Ureter (tissue), 1 donor: ENCODE results near the gene PARVB. TPM values are rescaled to one million over a fixed set of nuclear protein-coding genes. Genes with fewer than 3 reads are reported as not detected.

Experiments
- DNase-seq: peaks from one replicate; pipeline ENCODE4 v3.0.0-alpha.2; 2020; ENCODE audit warnings: low spot score
- total RNA-seq: library from RNA; stranded (reverse); gene quantifications from one replicate; pipeline ENCODE4 v1.2.4, GENCODE V29; 2023
- donor health status: DM: yes; HTN: yes; CAD: no.

Gene PARVB
- total RNA-seq, 1 donor from 2014 or later: 24.4 TPM

DNA sequence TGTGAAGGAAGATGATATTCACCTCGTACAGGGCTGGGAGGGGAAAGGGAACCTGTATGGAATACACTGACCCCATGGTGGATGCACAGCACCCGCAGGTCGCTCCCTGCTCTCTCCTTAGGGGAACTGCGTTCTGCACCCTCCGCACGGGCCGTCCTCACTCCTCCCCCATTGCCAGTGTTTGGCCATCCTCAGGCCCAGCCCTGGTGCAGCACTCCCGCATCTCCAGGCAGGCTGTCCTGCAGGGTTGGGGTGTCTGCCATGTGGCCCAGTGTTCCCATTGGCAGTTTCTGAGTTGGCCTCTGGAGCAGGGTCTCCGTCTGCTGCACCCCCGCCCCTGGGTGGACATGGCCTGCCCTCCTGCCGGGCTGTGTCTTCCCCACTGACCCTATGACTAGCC is 137.6 kb downstream of the PARVB start:
- no peak for DNase-seq

- DNase-seq: no peak
Measured at GRCh38 chr22:44162960-44163359, 138.9 kb downstream of the PARVB start.

GRCh38 chr22:44163536-44163935 is 139.4 kb downstream of the PARVB start:
- no peak for DNase-seq

DNA sequence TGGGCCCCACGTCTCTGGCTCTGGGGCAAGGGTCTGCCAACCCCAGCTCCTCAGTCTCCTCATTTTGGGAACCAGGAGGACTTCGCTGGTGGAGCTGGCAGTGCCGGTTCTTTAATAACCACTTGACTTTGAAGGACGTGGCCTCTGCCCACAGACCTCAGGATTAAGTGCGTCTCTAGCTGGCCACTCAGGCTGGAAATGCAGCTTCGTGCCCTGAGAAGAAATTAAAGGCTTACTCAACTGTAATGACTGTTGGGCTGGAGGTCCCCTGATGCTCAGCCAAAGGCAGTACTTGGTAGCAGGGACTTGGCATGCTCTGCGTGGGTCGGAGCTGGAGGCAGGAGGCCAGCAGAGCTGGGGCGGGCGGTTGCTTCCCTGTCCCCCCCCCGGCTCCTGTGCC is 139.9 kb downstream of the PARVB start:
- DNase-seq: no peak

DNA sequence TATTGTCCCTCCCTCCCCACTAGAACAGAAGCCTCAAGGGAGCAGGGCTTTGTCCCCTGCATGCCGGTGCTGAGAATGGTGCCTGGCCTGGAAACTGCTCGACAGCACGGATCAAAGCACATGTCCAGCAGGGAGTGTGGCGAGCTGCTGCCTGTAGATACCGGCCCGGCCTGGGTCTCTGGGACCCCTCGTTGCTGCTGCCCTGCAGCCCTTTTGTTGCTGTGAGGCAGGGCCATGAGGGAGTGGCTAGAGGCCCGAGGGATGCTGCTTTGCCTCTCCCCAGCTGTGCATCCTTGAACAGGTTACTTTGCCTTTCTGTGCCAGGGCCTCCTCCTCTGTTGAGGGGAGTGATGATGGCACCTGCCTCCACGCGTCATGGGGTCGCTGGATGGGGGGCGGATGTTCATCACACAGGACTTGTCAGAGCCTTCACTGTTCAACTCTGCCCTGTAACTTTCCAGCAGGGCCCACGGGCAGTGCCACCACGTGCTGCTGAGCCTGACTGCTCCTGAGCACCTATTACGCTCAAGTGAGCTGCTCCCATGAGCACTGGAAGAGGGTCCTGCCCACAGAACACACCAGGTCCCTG is 141.3 kb downstream of the PARVB start:
- no peak for DNase-seq

DNA sequence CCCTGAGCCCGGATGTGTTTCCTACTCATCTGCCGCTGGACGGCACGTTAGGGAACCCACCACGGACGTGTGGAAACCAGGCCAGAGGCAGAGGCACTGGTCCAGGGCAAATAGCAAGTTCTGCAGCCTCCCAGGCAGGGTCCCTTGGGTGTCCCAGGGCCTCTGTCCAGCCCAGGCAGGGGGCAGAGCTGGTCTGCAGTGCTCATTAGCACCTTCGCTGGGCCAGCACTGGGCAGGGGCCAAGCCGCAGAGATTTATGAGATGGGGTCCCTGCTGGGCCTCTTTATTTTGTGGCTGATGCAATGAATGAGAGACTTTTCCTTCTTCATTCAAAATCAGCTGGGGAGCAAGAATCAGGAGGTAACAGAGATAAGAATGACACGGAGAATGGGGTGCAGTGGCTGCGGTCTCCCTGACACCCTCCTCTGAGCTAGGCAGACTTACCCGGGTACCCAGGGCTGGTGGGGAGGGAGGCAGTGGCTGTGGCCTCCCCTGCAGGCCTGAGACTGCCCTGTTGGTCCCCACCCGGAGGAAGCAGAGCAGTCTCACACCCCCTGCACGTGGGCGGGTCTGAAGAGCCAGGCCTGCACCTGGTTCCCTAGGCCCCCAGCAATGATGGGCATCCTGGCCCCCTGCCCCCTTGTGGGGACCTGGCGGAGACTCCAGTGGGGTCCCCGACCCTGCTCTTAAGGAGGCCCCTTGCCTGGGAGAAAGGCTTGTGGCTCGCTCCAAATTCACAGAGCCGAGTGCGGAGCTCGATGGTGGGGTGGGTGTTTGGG is 142.6 kb downstream of the PARVB start:
- no peak for DNase-seq

DNA sequence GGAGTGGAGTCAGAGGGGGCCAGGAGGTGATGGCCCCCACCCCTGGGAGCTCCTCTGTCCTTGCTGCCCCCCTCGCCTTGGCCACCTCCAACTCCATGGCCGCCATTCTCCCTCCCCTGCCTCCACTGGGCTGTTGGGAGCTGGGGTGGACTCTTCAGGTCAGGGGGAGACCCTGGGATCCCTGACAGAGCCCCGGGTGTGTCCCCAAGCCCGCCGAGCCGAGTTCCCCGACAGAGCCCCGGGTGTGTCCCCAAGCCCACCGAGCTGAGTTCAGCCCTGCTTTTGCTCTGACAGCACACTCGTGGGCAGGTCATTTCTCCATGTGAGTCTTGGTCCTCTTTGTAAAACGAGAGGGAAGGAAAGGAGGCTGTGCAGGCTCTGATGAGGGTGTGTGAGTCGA is 143.4 kb downstream of the PARVB start:
- no peak for DNase-seq

GRCh38 chr22:44168206-44168605 is 144.1 kb downstream of the PARVB start:
- DNase-seq: no peak

GRCh38 chr22:44170470-44170869 is 146.4 kb downstream of the PARVB start:
- no peak for DNase-seq

DNA sequence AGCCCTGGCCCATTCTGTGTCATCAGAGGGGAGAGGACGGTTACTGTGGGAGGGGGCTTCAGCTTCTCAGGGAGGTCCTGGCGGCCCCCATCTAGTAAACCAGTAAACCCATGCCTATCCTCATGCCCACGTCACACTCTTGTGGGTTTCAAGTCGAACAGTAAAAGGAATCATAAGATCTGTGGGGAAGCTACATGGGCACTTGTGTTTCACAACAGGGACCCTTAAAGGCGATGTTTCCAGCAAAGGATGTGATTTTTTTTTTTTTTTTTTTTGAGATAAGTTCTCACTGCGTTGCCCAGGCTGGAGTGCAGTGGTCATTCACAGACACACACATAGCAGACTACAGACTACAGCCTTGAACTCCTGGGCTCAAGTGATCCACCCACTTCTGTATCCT is 147.5 kb downstream of the PARVB start:
- DNase-seq: no peak

GRCh38 chr22:44172370-44173108 is 148.4 kb downstream of the PARVB start:
- no peak for DNase-seq

- no peak for DNase-seq
Measured at GRCh38 chr22:44173154-44173553, 149.1 kb downstream of the PARVB start.

DNA sequence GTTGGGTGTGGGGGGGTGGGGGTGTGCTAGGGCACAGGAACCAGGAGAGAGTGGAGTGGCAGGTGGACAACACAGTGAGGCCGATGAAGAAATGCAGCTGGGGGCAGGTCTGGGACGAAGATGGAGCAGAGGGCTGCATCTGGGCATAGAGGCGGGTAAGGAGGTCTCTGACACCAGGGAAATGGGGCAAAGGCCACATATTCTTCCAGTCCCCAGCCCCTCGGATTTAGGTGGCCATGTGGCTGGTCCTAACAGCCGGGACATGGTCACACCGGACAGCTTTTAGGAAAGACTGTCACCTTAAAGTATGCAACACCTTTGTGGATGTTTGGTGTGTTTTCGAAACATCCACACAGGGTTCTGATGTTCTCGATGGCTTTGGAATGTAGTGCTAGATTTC is 151.6 kb downstream of the PARVB start:
- no peak for DNase-seq

DNA sequence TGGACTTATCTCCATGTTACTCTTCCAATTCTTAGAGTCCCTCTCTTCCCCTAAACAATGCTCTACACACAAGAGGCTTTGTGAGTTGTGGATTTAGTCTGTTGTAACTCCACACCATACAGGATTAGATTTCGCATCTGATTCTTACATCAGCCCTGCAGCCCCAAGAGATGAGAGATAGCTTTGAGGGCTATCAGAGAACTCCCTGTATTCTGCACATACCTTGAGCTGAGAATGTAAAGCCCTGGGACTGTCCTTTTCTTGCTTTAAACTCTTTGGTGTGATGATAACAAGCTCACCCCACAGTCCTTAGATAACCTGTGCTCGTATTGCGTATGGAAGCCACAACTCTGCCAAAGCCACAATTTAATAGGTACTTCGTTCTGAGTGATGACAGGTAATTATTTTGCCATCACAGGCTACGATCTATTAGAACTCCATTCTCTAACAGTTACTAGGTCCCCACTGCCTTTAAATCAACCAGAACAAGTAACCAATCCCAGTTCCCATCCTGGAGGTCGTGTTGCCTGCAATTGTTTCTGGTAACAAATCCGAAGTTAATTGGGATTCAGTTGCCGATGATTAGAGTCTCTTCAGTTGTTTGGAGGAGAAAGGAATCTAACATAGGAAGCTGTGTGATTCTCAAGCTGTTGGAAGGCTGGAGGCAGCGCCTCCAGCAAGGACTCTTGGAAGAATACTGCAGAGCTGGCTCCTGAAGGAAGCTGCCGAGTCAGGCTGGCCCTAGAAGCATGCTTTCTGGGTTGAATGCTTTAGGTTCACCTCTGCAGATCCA is 155.3 kb downstream of the PARVB start:
- no peak for DNase-seq

GRCh38 chr22:44179989-44180705 is 156.0 kb downstream of the PARVB start:
- no peak for DNase-seq

- no peak for DNase-seq
Measured at GRCh38 chr22:44180706-44181032, 156.6 kb downstream of the PARVB start, which contains the start of gene PARVG. TSS of gene PARVG (plus strand) at chr22:44180925. CDS start at chr22:44183330, 2,405 bp downstream.

DNA sequence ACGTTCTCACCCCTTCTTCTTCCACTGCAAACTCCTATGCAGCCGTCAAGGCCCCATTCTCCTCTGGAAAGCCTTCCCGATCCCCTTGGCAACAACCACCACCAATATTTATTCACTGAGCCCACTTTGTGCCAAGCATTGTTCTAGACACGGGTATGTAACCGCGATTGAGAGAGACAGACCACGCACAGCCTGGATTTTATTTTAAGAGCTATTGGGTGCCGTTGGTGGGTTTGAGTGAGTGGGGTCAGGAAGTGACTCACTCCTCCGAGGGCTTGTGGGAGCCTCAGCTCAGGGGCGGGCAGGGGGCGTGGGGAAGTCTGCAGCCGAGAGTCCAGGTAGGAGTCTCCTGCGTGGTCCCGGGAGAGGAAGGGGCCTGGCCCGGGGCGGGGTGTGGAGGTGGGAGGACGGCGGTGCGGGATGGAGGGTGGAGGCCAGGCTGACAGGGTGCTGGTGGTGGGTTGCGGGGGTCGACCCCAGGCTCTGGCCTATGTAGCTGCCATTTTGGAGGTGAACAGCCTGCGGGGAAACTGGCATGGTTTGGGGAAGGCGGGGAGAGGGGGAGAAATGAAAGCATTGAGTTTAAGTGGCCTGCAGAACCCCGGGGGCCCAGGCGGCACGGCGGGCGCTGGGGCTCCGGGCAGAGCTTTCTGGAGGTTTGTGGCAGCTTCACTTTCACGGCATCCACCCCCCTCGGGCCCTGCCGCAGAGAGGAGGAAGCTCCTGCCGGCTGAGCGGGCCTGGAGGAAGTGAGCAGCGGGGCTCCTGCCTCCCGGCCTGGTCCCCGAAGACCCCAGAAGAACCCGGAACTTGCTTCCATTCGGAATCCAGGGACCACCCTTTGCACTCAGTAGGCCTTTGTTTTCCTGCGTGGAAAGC is 157.2 kb downstream of the PARVB start:
- no peak for DNase-seq

DNA sequence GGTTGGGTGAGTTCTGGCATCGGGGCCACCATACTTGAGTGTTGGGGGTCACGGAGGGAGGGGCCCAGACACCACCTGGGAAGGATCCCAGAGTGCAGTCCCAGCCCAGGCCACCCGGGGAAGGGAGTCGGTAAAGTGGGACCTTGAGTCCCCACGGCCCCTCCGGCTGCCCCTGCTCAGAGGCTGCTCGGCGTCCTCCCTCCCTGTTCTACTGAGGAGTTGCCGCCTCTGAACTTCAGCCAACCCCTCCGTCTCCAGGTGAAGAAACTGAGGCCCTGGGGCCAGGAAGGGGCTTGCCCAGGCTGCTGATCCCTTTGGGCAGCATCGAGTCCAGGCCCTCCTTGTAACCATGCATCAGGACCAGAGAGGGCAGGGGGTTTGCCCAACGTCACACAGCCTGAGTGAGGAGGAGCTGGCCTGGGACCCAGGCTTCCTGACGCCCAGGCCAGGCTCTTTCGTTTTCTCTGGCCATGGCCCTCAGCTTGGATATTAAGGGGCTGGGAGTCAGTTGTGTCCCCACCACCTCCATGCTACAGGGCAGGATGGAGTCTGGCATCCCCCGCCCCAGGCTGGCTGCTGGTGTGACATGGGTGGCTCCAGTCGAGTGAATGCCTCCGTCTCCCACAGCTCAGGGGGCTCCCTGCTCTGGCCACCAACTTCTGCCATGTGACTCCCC is 157.9 kb downstream of the PARVB start:
- DNase-seq: no peak

DNA sequence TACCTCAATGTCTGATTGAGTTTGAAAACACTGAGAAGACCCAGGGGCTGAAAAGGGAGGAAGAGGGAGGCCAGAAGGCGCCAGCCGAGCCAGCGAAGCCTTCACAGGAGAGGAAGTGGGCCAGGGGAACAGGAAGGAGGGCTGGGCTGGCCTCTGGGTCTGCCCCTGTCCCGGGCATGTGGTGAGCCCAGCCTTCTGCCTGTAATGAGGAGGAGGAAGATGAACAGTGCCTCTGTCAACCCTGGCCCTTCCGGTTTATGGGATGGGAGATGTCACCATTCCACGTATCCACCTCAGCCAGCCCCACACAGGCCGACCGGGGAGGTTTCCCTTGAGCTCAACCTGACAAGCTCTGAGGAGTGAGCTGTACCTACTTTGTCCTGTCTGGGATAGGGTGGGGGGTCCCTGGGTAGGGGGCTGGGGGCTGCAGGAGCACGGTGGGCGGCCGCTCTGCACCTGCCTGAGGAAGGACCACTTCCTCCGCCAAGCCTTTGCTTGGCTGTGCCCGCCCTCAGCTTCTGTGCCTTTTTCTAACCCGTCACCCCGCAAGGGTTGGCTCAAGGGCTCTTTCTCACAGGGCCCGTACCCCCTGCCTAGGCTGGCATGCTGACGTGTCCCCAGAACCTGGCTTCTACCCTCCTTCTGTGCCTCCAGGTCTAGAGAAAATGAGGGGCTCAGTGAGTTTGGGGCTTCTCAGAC is 158.6 kb downstream of the PARVB start:
- DNase-seq: no peak

- DNase-seq: no peak
Measured at GRCh38 chr22:44183287-44183588, 159.1 kb downstream of the PARVB start.
